Neural cell (in vitro differentiated cells): Measurements from ENCODE around the gene HBEGF. TPM values are rescaled to one million over a fixed set of nuclear protein-coding genes. Genes with fewer than 3 reads are reported as not detected.

Source experiments
- H2AFZ ChIP-seq: fragments of 200-600, 300-800 bp; sonication (generic), shearing (Covaris generic); 2 replicates; pipeline ENCODE4 v1.6.0; 2014; ENCODE audit warnings: low read depth, mild to moderate bottlenecking, antibody characterized with exemption, low read length, moderate library complexity
- H3F3A ChIP-seq: fragments of 200-600 bp; shearing (Covaris generic); 2 replicates; pipeline ENCODE4 v1.6.1; 2016; ENCODE audit warnings: mild to moderate bottlenecking, moderate library complexity, mixed read lengths, antibody characterized with exemption, low read length; ENCODE audit not compliant: insufficient read depth, poor library complexity, severe bottlenecking
- H3K27ac ChIP-seq: fragments of 200-600, 300-800 bp; sonication (generic), shearing (Covaris generic); 2 replicates; pipeline ENCODE4 v1.5.1; 2014; ENCODE audit warnings: mild to moderate bottlenecking, low read length, moderate library complexity
- H3K27me3 ChIP-seq: fragments of 300-800, 200-600 bp; sonication (generic), shearing (Covaris generic); 2 replicates; pipeline ENCODE4 v1.6.0; 2014; ENCODE audit warnings: mild to moderate bottlenecking, low read depth, low read length, moderate library complexity; ENCODE audit not compliant: insufficient read depth
- H3K36me3 ChIP-seq: fragments of 300-800, 200-600 bp; sonication (generic), shearing (Covaris generic); 2 replicates; pipeline ENCODE4 v1.5.1; 2014; ENCODE audit warnings: mild to moderate bottlenecking, antibody characterized with exemption, low read length, moderate library complexity; ENCODE audit not compliant: insufficient read depth
- H3K4me2 ChIP-seq: fragments of 300-800, 200-600 bp; sonication (generic), shearing (Covaris generic); 2 replicates; pipeline ENCODE4 v1.6.0; 2014; ENCODE audit warnings: mild to moderate bottlenecking, low read length
- H3K4me3 ChIP-seq: fragments of 300-800, 200-600 bp; sonication (generic), shearing (Covaris generic); 2 replicates; pipeline ENCODE4 v1.5.1; 2014; ENCODE audit warnings: mild to moderate bottlenecking, low read length, moderate library complexity
- H3K79me2 ChIP-seq: fragments of 200-600 bp; shearing (Covaris generic); replicated peaks from 2 replicates; pipeline ENCODE4 v1.6.0; 2014; ENCODE audit warnings: mild to moderate bottlenecking, low read length, moderate library complexity; ENCODE audit not compliant: insufficient read depth
- H3K9ac ChIP-seq: fragments of 300-800, 200-600 bp; sonication (generic), shearing (Covaris generic); 2 replicates; pipeline ENCODE4 v1.6.1; 2016; ENCODE audit warnings: mild to moderate bottlenecking, low read length, mixed read lengths
- H3K9me2 ChIP-seq: fragments of 200-600 bp; shearing (Covaris generic); 2 replicates; pipeline ENCODE4 v1.6.1; 2016; ENCODE audit warnings: mild to moderate bottlenecking, low read length, mixed read lengths; ENCODE audit not compliant: insufficient read depth
- H3K9me3 ChIP-seq: fragments of 200-600, 300-800 bp; sonication (generic), shearing (Covaris generic); 2 replicates; pipeline ENCODE4 v1.6.1; 2016; ENCODE audit warnings: mild to moderate bottlenecking, mixed run types, low read length, moderate library complexity, mixed read lengths
- H4K20me1 ChIP-seq: fragments of 200-600 bp; shearing (Covaris generic); 2 replicates; pipeline ENCODE4 v1.6.1; 2016; ENCODE audit warnings: mild to moderate bottlenecking, mixed run types; ENCODE audit not compliant: insufficient read depth
- CTCF ChIP-seq: fragments of 450-650 bp; IDR thresholded peaks from 2 replicates; pipeline ENCODE4 v1.5.1; 2014; ENCODE audit warnings: antibody characterized with exemption, mild to moderate bottlenecking, moderate library complexity; ENCODE audit not compliant: poor library complexity, severe bottlenecking
- EP300 ChIP-seq: fragments of 450-650 bp; conservative IDR thresholded peaks from 2 replicates; pipeline ENCODE4 v1.6.1; 2014; ENCODE audit warnings: antibody characterized with exemption, mild to moderate bottlenecking, moderate library complexity; ENCODE audit not compliant: poor library complexity, severe bottlenecking
- EZH2 ChIP-seq: fragments of 200-600, 300-800 bp; shearing (Covaris generic), sonication (generic); IDR thresholded peaks from 2 replicates; pipeline ENCODE4 v1.6.1; 2014; ENCODE audit warnings: antibody characterized with exemption, low read length, borderline replicate concordance, mild to moderate bottlenecking; ENCODE audit not compliant: insufficient read depth, poor library complexity, severe bottlenecking
- MXI1 ChIP-seq: fragments of 450-650 bp; conservative IDR thresholded peaks from 2 replicates; pipeline ENCODE4 v1.6.1; 2014; ENCODE audit warnings: antibody characterized with exemption, mild to moderate bottlenecking; ENCODE audit not compliant: poor library complexity, severe bottlenecking
- POLR2AphosphoS5 ChIP-seq: IDR thresholded peaks from 2 replicates; pipeline ENCODE4 v1.6.1; 2012
- RAD21 ChIP-seq: fragments of 450-650 bp; conservative IDR thresholded peaks from 2 replicates; pipeline ENCODE4 v1.6.1; 2014; ENCODE audit warnings: antibody characterized with exemption, mild to moderate bottlenecking, moderate library complexity
- REST ChIP-seq: IDR thresholded peaks from 2 replicates; pipeline ENCODE4 v1.6.1; 2012; ENCODE audit warnings: borderline replicate concordance
- SMC3 ChIP-seq: fragments of 450-650 bp; conservative IDR thresholded peaks from 2 replicates; pipeline ENCODE4 v1.6.1; 2014; ENCODE audit warnings: antibody characterized with exemption, mild to moderate bottlenecking, moderate library complexity; ENCODE audit not compliant: poor library complexity
- TAF1 ChIP-seq: IDR thresholded peaks from 2 replicates; pipeline ENCODE4 v1.6.1; 2012; ENCODE audit warnings: low read depth
- polyA plus RNA-seq: library from polyadenylated mRNA; depleted of rRNA; stranded (reverse); fragments of >200 nt; gene quantifications from 2 replicates; pipeline ENCODE4 v1.2.3, GENCODE V29; 2014

The HBEGF gene
- polyA plus RNA-seq, 1 donor from 2014 or later: 9.8 TPM

- Histone ChIP-seq H3K9me2 (no peaks in the 10 kb centered on the region), H3K79me2 (no peaks in the 10 kb centered on the region), H3K27ac (no peak overlapping the region), H3K4me2 (no peak overlapping the region), H3K36me3 (no peaks in the 10 kb centered on the region), H2AFZ (no peak overlapping the region), H4K20me1 (no peaks in the 10 kb centered on the region), H3K9me3 (no peaks in the 10 kb centered on the region), H3K4me3 (no peak overlapping the region), H3F3A (no peaks in the 10 kb centered on the region), H3K9ac (no peak overlapping the region), H3K27me3 (no peaks in the 10 kb centered on the region)
- TF ChIP-seq TAF1: no peak
- TF ChIP-seq POLR2AphosphoS5: no peak
- TF ChIP-seq CTCF: no peak
- TF ChIP-seq EZH2: no peak
- no peak for TF ChIP-seq EP300
- TF ChIP-seq REST: no peak
- no peak for TF ChIP-seq MXI1
- TF ChIP-seq SMC3: no peak
- no peak for TF ChIP-seq RAD21
Observed at GRCh38 chr5:140319833-140320232, 26.6 kb downstream of the HBEGF start.

GRCh38 chr5:140318792-140319191 is 27.6 kb downstream of the HBEGF start:
- Histone ChIP-seq H3K9me3 (no peaks in the 10 kb centered on the region), H3F3A (no peaks in the 10 kb centered on the region), H3K27me3 (no peaks in the 10 kb centered on the region), H3K79me2 (no peaks in the 10 kb centered on the region), H4K20me1 (no peaks in the 10 kb centered on the region), H3K27ac (no peak overlapping the region), H2AFZ (no peak overlapping the region), H3K4me2 (no peak overlapping the region), H3K9me2 (no peaks in the 10 kb centered on the region), H3K4me3 (no peak overlapping the region), H3K9ac (no peak overlapping the region), H3K36me3 (no peaks in the 10 kb centered on the region)
- TF ChIP-seq EP300: no peak
- TF ChIP-seq REST: no peak
- TF ChIP-seq SMC3: no peak
